Prostate gland (tissue), 2 donors: ENCODE results near the gene DMWD.

Source experiments
- CTCF ChIP-seq, 4 experiments: fragments of 200-600 bp in 2 of 4; fragments of 450-650 bp in 2 of 4; sonication (generic) in 2 of 4; IDR thresholded peaks; 1 replicate in 3 of 4; 2 replicates in 1 of 4; pipeline ENCODE4 v1.5.1; 2016 to 2019; ENCODE audit warnings: antibody characterized with exemption in 4 of 4, mild to moderate bottlenecking in 2 of 4, moderate library complexity in 2 of 4
- POLR2A ChIP-seq: fragments of 450-650 bp; IDR thresholded peaks from one replicate; pipeline ENCODE4 v1.6.1; 2016; ENCODE audit warnings: antibody characterized with exemption, mild to moderate bottlenecking

- TF ChIP-seq POLR2A (no peak), CTCF (IDR thresholded peaks at IDR 0.05) (no peak)
Measured at GRCh38 chr19:45785097-45785496, 7.5 kb downstream of the DMWD start.
